ENCODE data around the gene TTC1.

TTC1 gene

DNA sequence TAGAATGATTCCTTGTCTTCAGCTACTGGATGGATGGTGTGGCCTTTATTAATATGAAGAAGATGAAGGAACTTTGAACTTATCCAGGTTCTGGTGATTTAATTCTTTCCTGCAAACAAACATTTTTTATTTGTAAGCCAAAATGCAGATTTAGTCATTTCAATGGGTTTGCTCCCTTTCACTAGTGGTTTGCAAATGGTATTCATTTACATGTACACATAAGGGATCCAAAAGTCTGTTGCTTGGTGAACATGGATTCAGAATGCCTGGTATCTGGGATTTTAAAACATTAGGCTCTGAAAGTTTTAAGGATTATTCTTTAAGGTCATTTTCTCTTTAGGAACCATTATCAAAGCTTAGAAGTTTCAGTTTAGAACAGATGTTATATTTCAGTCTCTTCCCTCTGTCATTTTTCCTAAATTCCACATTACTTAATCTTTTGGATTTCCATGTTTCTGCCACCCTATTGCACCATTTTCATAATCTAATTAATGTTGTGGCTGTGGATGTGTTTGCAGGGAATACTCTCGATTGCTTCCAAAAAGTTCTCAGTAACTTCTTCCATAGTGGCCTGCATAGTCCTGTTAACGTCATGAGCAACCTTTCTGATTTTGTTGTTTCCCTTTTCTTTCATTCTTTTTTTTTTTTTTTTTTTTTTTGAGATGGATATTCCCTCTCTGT, 10.1 kb downstream of the TTC1 start:
- TF ChIP-seq, protein P1, sequence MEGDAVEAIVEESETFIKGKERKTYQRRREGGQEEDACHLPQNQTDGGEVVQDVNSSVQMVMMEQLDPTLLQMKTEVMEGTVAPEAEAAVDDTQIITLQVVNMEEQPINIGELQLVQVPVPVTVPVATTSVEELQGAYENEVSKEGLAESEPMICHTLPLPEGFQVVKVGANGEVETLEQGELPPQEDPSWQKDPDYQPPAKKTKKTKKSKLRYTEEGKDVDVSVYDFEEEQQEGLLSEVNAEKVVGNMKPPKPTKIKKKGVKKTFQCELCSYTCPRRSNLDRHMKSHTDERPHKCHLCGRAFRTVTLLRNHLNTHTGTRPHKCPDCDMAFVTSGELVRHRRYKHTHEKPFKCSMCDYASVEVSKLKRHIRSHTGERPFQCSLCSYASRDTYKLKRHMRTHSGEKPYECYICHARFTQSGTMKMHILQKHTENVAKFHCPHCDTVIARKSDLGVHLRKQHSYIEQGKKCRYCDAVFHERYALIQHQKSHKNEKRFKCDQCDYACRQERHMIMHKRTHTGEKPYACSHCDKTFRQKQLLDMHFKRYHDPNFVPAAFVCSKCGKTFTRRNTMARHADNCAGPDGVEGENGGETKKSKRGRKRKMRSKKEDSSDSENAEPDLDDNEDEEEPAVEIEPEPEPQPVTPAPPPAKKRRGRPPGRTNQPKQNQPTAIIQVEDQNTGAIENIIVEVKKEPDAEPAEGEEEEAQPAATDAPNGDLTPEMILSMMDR (IDR thresholded peaks at IDR 0.05; ENCODE audit: control insufficient read depth, insufficient read depth, low read depth, low read length, missing control alignments) = no peak
- no peak for DNase-seq (ENCODE audit: low read depth)
- no peak overlapping the region for H3K4me3 ChIP-seq (ENCODE audit: control insufficient read depth, low read depth, low read length)

DNA sequence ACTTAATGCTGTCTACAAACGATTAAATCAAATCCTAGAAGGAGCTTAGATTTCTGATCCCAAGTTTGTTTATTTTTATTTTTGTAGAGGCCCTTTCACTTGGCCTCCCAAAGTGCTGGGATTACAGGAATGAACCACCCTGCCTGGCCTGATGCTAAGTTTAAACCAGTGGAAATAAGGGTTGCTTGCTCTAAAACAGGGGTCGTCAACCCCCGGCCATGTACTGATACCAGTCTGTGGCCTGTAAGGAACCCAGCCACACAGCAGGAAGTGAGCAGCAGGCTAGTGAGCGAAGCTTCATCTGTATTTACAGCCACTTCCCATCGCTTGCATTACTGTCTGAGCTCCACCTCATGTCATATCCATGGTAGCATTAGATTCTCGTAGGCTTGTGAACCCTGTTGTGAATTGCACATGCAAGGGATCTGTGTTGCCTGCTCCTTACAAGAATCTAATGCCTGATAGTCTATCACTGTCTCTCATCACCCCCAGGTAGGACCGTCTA, 11.4 kb downstream of the TTC1 start:
- H3K4me3 ChIP-seq (ENCODE audit: control insufficient read depth, low read depth, low read length) = no peak overlapping the region
- TF ChIP-seq, protein P1 (IDR thresholded peaks at IDR 0.05; ENCODE audit: control insufficient read depth, insufficient read depth, low read depth, low read length, missing control alignments) = no peak
- DNase-seq (ENCODE audit: low read depth) = no peak

DNA sequence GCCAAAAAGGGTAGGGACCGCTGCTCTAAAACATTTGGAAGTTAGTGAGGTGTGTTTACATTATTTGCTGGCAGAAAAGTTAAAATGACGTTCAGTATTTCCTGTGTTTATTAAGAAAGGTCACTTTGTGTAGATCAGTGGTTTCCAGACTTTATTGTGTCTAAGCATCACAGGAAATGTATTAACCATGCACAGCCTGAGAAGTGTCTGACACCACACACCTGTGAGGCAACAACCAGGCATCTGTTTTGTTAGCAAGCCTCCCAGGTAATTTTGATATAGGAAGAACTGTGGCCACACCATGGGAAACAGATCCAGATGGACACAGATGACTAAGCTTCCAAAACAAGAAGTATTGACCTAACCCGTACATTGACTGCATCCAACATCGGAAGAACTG, 12.0 kb downstream of the TTC1 start:
- no peak overlapping the region for H3K4me3 ChIP-seq (ENCODE audit: control insufficient read depth, low read depth, low read length)
- DNase-seq (ENCODE audit: low read depth) = no peak
- TF ChIP-seq, protein P1 (IDR thresholded peaks at IDR 0.05; ENCODE audit: control insufficient read depth, insufficient read depth, low read depth, low read length, missing control alignments) = no peak

- H3K4me3 ChIP-seq (ENCODE audit: control insufficient read depth, low read depth, low read length) = no peak overlapping the region
- TF ChIP-seq, protein P1 (IDR thresholded peaks at IDR 0.05; ENCODE audit: control insufficient read depth, insufficient read depth, low read depth, low read length, missing control alignments) = peak; percentile 72
- peak; percentile 27 for DNase-seq (ENCODE audit: low read depth)
Observed at GRCh38 chr5:160021831-160022446, 13.0 kb downstream of the TTC1 start.

DNA sequence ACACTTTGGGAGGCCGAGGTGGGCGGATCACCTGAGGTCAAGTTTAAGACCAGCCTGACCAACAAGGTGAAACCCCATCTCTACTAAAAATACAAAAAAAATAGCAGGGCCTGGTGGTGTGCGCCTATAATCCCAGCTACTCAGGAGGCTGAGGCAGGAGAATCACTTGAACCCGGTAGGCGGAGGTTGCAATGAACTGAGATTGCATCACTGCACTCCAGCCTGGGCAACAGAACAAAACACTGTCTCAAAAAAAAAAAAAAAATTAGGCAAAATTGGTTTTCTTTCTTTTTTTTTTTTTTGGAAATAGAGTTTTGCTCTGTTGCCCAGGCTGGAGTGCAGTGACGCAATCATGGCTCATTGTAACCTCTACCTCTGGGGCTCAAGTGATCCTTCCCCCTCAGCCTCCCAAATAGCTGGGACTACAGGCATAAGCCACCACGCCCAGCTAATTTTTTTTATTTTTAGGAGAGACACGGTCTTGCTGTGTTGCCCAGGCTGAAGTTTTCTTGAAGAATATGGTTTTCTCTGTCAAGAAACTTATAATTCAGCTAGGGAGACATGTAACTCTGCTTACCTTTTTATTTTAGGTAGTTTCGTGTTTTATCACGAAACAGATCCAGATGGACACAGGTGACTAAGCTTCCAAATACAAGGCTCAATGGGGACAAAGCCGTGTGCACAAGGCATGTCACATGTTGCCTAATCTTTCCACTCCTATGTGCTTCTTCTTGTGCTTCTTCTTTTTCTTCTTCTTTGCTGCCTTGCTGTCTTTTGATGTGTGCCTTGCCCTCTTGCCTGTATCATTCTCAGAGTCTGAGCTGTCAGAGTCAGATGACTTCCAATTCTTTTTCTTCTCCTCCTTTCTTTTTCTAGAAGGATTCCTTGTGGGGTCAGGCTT, 14.3 kb downstream of the TTC1 start:
- H3K4me3 ChIP-seq (ENCODE audit: control insufficient read depth, low read depth, low read length) = no peak overlapping the region
- no peak for DNase-seq (ENCODE audit: low read depth)
- TF ChIP-seq, protein P1 (IDR thresholded peaks at IDR 0.05; ENCODE audit: control insufficient read depth, insufficient read depth, low read depth, low read length, missing control alignments) = no peak

DNA sequence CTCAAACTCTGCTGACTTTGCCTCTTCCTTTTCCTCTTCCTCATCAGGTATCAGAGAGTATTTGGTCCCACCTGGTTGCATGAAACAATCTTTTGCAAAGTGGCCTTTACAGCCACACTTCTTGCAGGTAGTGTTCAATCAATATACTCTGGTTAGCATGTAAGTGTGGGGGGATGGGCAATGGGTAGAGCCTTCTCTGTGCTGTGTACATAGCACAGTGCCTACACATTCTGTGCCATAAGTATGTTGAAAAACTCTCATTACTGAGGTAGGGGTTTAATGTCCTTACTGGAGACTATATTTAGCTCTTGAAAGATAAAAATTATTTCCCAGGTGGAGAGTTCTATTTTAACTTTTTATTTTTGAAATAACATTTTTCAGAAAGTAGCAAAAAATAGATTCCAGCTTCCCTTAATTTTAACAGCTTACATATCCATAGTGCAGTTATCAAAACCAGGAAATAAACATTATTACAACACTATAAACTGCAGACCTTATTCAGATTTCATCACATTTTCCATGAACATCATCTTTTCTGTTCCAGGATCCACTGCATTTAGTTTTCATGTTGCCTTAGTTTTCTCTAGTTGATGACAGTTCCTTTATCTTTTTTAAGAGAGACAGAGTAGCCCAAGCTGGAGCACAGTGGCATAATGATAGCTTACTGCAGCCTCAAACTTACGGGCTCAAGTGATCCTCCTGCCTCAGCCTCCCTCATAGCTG, 15.1 kb downstream of the TTC1 start:
- H3K4me3 ChIP-seq (ENCODE audit: control insufficient read depth, low read depth, low read length) = no peak overlapping the region
- no peak for DNase-seq (ENCODE audit: low read depth)
- TF ChIP-seq, protein P1 (IDR thresholded peaks at IDR 0.05; ENCODE audit: control insufficient read depth, insufficient read depth, low read depth, low read length, missing control alignments) = no peak

Measured in AG09309 (cell line).